Tibial nerve (tissue), 4 donors: ENCODE results near the gene NUAK1.

Source experiments
- CTCF ChIP-seq, 5 experiments: fragments of 200-600 bp in 3 of 5; fragments of 450-650 bp in 2 of 5; sonication (generic) in 3 of 5; IDR thresholded peaks; one replicate each; pipeline ENCODE4 v1.5.1; 2016 to 2019; ENCODE audit warnings: antibody characterized with exemption in 5 of 5, mild to moderate bottlenecking in 3 of 5, moderate library complexity in 2 of 5
- EP300 ChIP-seq, 2 donors: sonication (generic); formaldehyde crosslinking; IDR thresholded peaks; one replicate each; pipeline ENCODE4 v1.6.1; 2017; ENCODE audit warnings: antibody characterized with exemption in 2 of 2, mild to moderate bottlenecking in 1 of 2
- POLR2A ChIP-seq, 2 donors: fragments of 450-650 bp; IDR thresholded peaks; one replicate each; pipeline ENCODE4 v1.6.1; 2017; ENCODE audit warnings: antibody characterized with exemption in 2 of 2, mild to moderate bottlenecking in 2 of 2, moderate library complexity in 2 of 2

DNA sequence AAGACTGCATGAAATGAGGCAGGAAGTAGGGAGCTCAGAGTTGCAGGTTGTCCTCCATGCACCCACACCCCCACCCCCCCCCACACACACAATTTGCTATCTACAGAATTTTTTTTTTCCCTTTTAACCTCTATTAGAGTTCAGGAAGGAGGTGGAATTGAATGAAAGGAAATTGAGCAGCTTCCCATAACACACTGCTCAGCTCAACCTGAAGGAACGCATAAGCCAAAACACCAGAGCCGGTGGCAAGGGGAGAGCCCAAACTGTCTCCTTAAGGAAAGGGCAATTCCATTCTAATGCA is 74.1 kb downstream of the NUAK1 start:
- TF ChIP-seq CTCF (IDR thresholded peaks at IDR 0.05) (no peak), EP300 (IDR thresholded peaks at IDR 0.05) (peak in 1 of 2 donors; percentile 3), POLR2A (IDR thresholded peaks at IDR 0.05) (no peak)
